PC-9 (cell line): ENCODE results near the gene PTPRG. TPM values are rescaled to one million over a fixed set of nuclear protein-coding genes. Genes with fewer than 3 reads are reported as not detected.

ENCODE experiments used
- BruUV-seq: library from RNA; stranded (reverse); fragments of 400-500 nt; replicated peaks from 2 replicates; lab custom pipeline; 2021; lab: Mats Ljungman, UMichigan
- CTCF ChIA-PET: fragments of 300-600 bp; sonication (Branson Sonifier 250); formaldehyde crosslinking; loops from one replicate; lab custom pipeline; 2022; ENCODE audit warnings: antibody characterized with exemption; lab: Charles Lee
- POLR2A ChIA-PET: fragments of 300-600 bp; sonication (Branson Sonifier 250); formaldehyde crosslinking; loops from one replicate; lab custom pipeline; 2022; ENCODE audit warnings: antibody characterized with exemption; ENCODE audit not compliant: unreplicated experiment; lab: Charles Lee
- DNase-seq, 2 experiments: peaks; one replicate each; pipeline versions ENCODE4 v3.0.0 to v3.0.0-alpha.2; 2015 to 2022; ENCODE audit warnings: mixed read lengths in 1 of 2
- H2AFZ ChIP-seq: fragments of 200-600 bp; sonication (generic); 2 replicates; pipeline ENCODE4 v1.8.1; 2017; ENCODE audit warnings: antibody characterized with exemption
- H3F3A ChIP-seq: fragments of 200-600 bp; sonication (generic); 2 replicates; pipeline ENCODE4 v1.8.1; 2017; ENCODE audit warnings: antibody characterized with exemption, mild to moderate bottlenecking, low read depth; ENCODE audit not compliant: insufficient read depth
- H3K27ac ChIP-seq: fragments of 200-600 bp; sonication (generic); 2 replicates; pipeline ENCODE4 v1.6.1; 2016; ENCODE audit warnings: mixed run types
- H3K27me3 ChIP-seq: fragments of 200-600 bp; sonication (generic); 2 replicates; pipeline ENCODE4 v1.6.1; 2016; ENCODE audit warnings: low read depth, mixed run types; ENCODE audit not compliant: insufficient read depth
- H3K36me3 ChIP-seq: fragments of 200-600 bp; sonication (generic); 2 replicates; pipeline ENCODE4 v1.6.1; 2016; ENCODE audit warnings: low read depth, mixed run types
- H3K4me1 ChIP-seq: fragments of 200-600 bp; sonication (generic); replicated peaks from 2 replicates; pipeline ENCODE4 v1.6.1; 2016; ENCODE audit warnings: mixed run types; ENCODE audit not compliant: insufficient read depth
- H3K4me2 ChIP-seq: fragments of 200-600 bp; sonication (generic); 2 replicates; pipeline ENCODE4 v1.6.1; 2017; ENCODE audit warnings: mixed run types
- H3K4me3 ChIP-seq: fragments of 200-600 bp; sonication (generic); 2 replicates; pipeline ENCODE4 v1.6.1; 2016; ENCODE audit warnings: mixed run types
- H3K79me2 ChIP-seq: fragments of 200-600 bp; sonication (generic); 2 replicates; pipeline ENCODE4 v1.6.1; 2017; ENCODE audit warnings: low read depth, mixed run types
- H3K9me2 ChIP-seq: fragments of 200-600 bp; sonication (generic); 2 replicates; pipeline ENCODE4 v1.8.1; 2017; ENCODE audit warnings: mild to moderate bottlenecking; ENCODE audit not compliant: insufficient read depth
- H3K9me3 ChIP-seq: fragments of 200-600 bp; sonication (generic); 2 replicates; pipeline ENCODE4 v1.8.1; 2016; ENCODE audit warnings: low read depth; ENCODE audit not compliant: insufficient read depth
- H4K20me1 ChIP-seq: fragments of 200-600 bp; sonication (generic); 2 replicates; pipeline ENCODE4 v1.8.1; 2017; ENCODE audit not compliant: insufficient read depth
- EZH2 ChIP-seq: fragments of 200-600 bp; sonication (generic); IDR thresholded peaks from 2 replicates; pipeline ENCODE4 v1.8.0; 2017; ENCODE audit warnings: antibody characterized with exemption, low read depth
- intact Hi-C: fragments of 100-400 bp; cut with micrococcal nuclease; formaldehyde crosslinking; loops from one replicate; pipeline ENCODE4 v1.10.0; 2022; ENCODE audit not compliant: unreplicated experiment
- total RNA-seq: library from RNA; stranded (reverse); gene quantifications from 2 replicates; pipeline ENCODE4 v1.2.3, GENCODE V29; 2021
- TF ChIP-seq, protein P1 (sequence below): fragments of 200-600 bp; sonication (generic); conservative IDR thresholded peaks from 2 replicates; pipeline ENCODE4 v1.6.1; 2017; ENCODE audit warnings: mixed run types, antibody characterized with exemption, mild to moderate bottlenecking, moderate library complexity

Gene PTPRG
- total RNA-seq, 1 experiment from 2014 or later, result 32.9 TPM

DNA sequence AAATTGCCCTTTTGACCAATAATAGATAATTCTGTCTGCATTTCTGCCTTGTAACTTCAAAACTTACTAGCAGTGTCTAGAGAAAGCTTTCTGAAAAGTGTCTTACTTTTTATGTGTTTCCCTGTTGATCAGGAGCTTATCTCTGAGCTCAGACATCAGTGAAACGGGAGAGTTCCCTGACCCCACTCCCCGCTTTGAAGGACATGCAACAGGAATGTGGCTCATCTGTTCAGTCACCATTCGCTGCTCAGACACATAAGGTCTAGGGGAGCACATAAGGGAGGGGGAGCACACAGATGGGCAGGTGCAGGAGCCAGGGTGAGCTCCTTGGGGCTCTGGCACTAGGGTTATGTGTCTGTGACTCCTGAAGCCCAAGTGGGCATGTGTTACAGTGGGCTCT lies 607.0 kb downstream of the PTPRG start:
- no TSS peak for BruUV-seq
- Histone ChIP-seq H3K4me1 (no peaks in the 10 kb centered on the region), H3F3A (no peaks in the 10 kb centered on the region), H3K27ac (no peak overlapping the region), H2AFZ (no peak overlapping the region), H3K9me3 (no peaks in the 10 kb centered on the region), H3K4me2 (no peak overlapping the region), H3K79me2 (no peaks in the 10 kb centered on the region), H4K20me1 (no peaks in the 10 kb centered on the region), H3K4me3 (no peak overlapping the region), H3K9me2 (no peaks in the 10 kb centered on the region), H3K27me3 (no peaks in the 10 kb centered on the region), H3K36me3 (no peaks in the 10 kb centered on the region)
- ChIA-PET CTCF (no interaction called here), POLR2A (no interaction called here)
- TF ChIP-seq, protein P1, sequence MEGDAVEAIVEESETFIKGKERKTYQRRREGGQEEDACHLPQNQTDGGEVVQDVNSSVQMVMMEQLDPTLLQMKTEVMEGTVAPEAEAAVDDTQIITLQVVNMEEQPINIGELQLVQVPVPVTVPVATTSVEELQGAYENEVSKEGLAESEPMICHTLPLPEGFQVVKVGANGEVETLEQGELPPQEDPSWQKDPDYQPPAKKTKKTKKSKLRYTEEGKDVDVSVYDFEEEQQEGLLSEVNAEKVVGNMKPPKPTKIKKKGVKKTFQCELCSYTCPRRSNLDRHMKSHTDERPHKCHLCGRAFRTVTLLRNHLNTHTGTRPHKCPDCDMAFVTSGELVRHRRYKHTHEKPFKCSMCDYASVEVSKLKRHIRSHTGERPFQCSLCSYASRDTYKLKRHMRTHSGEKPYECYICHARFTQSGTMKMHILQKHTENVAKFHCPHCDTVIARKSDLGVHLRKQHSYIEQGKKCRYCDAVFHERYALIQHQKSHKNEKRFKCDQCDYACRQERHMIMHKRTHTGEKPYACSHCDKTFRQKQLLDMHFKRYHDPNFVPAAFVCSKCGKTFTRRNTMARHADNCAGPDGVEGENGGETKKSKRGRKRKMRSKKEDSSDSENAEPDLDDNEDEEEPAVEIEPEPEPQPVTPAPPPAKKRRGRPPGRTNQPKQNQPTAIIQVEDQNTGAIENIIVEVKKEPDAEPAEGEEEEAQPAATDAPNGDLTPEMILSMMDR, result no peak
- no peak for TF ChIP-seq EZH2
- intact Hi-C loops, result no loop called here
- no peak for DNase-seq

DNA sequence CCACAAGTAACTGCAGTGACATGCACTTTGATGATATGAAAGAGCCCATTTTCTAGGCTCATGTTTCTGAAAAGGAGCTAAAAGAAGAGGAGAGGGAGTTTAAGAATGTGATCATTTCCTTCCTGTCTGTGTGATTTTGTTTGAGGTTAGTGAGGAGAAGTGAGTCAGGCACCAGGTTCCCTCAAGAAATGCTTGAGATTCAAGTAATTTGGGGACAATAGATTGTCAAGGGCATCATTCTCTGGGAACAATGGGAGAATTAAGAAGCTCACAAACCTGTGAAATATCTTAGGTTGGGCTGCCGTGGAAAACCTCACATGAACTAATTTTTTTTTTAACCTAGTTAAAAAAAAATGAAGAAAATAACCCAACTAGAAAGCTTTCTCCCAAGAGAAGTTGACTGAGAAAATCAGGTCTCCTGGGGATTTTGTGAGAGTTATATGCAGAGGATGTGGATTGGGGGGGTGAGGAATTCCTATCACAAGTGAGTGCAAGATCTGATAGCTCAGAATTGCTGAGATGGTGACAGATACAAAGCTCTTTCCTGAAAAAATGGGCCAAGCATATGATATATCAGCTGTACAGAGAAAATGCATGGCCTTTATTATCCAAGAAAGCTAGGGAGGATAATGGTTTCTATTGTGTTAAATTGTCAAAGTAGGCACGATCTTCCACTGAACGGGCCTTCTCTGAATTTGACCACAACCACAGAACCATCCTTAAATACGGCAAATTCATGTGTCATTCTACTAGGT lies 608.7 kb downstream of the PTPRG start:
- no peak for TF ChIP-seq EZH2
- TF ChIP-seq, protein P1, result no peak
- H3F3A ChIP-seq, result no peaks in the 10 kb centered on the region
- H3K36me3 ChIP-seq, result no peaks in the 10 kb centered on the region
- H3K4me2 ChIP-seq, result no peak overlapping the region
- no peaks in the 10 kb centered on the region for H3K4me1 ChIP-seq
- DNase-seq, result no peak
- H3K79me2 ChIP-seq, result no peaks in the 10 kb centered on the region
- intact Hi-C loops, result no loop called here
- no peaks in the 10 kb centered on the region for H3K9me3 ChIP-seq
- no peak overlapping the region for H2AFZ ChIP-seq
- ChIA-PET CTCF (no interaction called here), POLR2A (no interaction called here)
- no peak overlapping the region for H3K4me3 ChIP-seq
- H3K27ac ChIP-seq, result no peak overlapping the region
- H4K20me1 ChIP-seq, result no peaks in the 10 kb centered on the region
- H3K27me3 ChIP-seq, result no peaks in the 10 kb centered on the region
- H3K9me2 ChIP-seq, result no peaks in the 10 kb centered on the region
- BruUV-seq, result no TSS peak

DNA sequence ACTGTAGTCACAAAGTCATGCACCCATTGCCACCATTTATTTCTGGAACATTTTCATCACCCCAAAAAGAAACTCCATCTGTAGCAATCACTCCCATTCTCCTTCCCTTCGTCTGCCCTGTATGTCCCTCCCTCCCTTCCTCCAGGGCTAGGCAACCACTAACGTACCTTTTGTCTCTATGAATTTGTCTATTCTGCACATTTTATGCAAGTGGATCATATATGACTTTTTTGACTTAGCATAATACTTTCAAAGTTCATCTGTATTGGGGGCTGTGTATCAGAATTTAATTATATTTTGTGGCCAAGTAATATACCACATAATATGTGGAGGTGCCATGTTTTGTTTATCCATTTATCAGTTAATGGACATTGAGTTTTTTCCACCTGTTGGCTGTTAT lies 610.4 kb downstream of the PTPRG start:
- POLR2A ChIA-PET, result no interaction called here
- no peaks in the 10 kb centered on the region for H3K9me3 ChIP-seq
- BruUV-seq, result no TSS peak

More for the DNA sequence above, 610.4 kb downstream of the PTPRG start:
- Histone ChIP-seq H3K4me3 (no peak overlapping the region), H3K27ac (no peak overlapping the region), H3F3A (no peaks in the 10 kb centered on the region), H3K79me2 (no peaks in the 10 kb centered on the region), H3K36me3 (no peaks in the 10 kb centered on the region), H3K4me1 (no peaks in the 10 kb centered on the region), H3K27me3 (no peaks in the 10 kb centered on the region), H4K20me1 (no peaks in the 10 kb centered on the region), H3K4me2 (no peak overlapping the region), H2AFZ (no peak overlapping the region), H3K9me2 (no peaks in the 10 kb centered on the region)
- DNase-seq, result no peak
- TF ChIP-seq, protein P1, result no peak
- no peak for TF ChIP-seq EZH2
- intact Hi-C loops, result no loop called here
- CTCF ChIA-PET, result no interaction called here
